ENCODE results near the gene RRBP1. TPM values are rescaled to one million over a fixed set of nuclear protein-coding genes. Genes with fewer than 3 reads are reported as not detected.

RRBP1 gene
- total and polyA plus RNA-seq, 2 donors (not counting 3 experiments of a cell fraction or from before 2014, with no cell fraction given): 50.3 to 236 TPM

DNA sequence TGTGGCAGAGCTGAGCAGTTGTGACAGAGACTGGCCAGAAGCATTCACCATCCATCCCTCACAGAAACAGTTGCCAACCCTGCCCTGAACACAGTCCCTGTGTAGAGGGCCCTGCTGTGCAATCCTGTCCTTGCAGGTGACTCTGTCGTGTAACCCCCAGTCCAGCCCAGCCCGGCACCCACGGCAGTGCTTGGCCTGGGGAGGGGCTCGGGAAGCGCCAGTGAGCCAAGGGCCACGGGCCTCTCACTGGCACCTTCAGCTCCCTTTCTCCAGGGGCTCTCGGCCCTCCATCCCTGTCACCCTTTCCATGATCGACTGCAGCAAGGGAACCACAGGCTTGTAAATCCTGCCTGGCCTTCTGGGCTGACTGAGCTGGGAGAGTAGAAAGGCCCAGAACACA, 53.0 kb downstream of the RRBP1 start:
- H3K9ac ChIP-seq (replicated peaks; ENCODE audit: extremely low read depth, insufficient read depth, low read length): no peak overlapping the region
- no peak overlapping the region for H3K27ac ChIP-seq (ENCODE audit: insufficient read depth, low read depth, low read length)
- no peaks in the 10 kb centered on the region for H3K4me1 ChIP-seq (ENCODE audit: control insufficient read depth, extremely low read depth, insufficient read depth, low read length)
- DNase-seq (ENCODE audit: low read depth, low spot score): no peak
- H4K20me1 ChIP-seq (replicated peaks; ENCODE audit: control insufficient read depth, extremely low read depth, insufficient read depth, low read length): no peaks in the 10 kb centered on the region
- no peaks in the 10 kb centered on the region for H3K79me2 ChIP-seq (ENCODE audit: control insufficient read depth, insufficient read depth, low read length)
- H3K27me3 ChIP-seq (ENCODE audit: control insufficient read depth in 2 of 2, insufficient read depth in 2 of 2, low read length in 2 of 2): no peaks in the 10 kb centered on the region
- FAIRE-seq: no peak
- no peak overlapping the region for H3K4me3 ChIP-seq (replicated peaks in 1 of 3; ENCODE audit: insufficient read depth in 1 of 3, low read depth in 1 of 3, low read length in 3 of 3)
- H3K9me3 ChIP-seq (replicated peaks; ENCODE audit: control insufficient read depth, insufficient read depth, low read length): no peaks in the 10 kb centered on the region
- intact Hi-C loops (cut with micrococcal nuclease) (no loop called here), dilution Hi-C loops (cut with MboI; ENCODE audit: extremely low pct_ligation_motif_present, low sequenced_read_pairs) (no loop called here)
- H3K36me3 ChIP-seq (ENCODE audit: control insufficient read depth in 2 of 2, extremely low read depth in 1 of 2, insufficient read depth in 2 of 2, low read length in 2 of 2): peaks cover 12 to 94% of the 10 kb centered on the region in 2 experiments
- no TSS peak for BruUV-seq (replicated peaks)
- H3K4me2 ChIP-seq (ENCODE audit: insufficient read depth, low read length): no peak overlapping the region
- ChIA-PET POLR2A (no interaction called here), CTCF (interaction anchor here (1.0 kb wide), 1 partner anchor 124 kb away, joined by 4 read pairs; no protein-coding TSS in a partner anchor)
- H3K9me1 ChIP-seq (replicated peaks; ENCODE audit: control insufficient read depth, extremely low read depth, insufficient read depth, low read length): no peaks in the 10 kb centered on the region
- no peak overlapping the region for H2AFZ ChIP-seq (ENCODE audit: low read depth, low read length)
- no peak for TF ChIP-seq POLR2A (IDR thresholded peaks at IDR 0.05; ENCODE audit: low read depth, low read length)
- no peak for TF ChIP-seq GATA2 (IDR thresholded peaks at IDR 0.05; ENCODE audit: insufficient read depth, insufficient read length, low read depth, low read length)
- TF ChIP-seq, protein P1, sequence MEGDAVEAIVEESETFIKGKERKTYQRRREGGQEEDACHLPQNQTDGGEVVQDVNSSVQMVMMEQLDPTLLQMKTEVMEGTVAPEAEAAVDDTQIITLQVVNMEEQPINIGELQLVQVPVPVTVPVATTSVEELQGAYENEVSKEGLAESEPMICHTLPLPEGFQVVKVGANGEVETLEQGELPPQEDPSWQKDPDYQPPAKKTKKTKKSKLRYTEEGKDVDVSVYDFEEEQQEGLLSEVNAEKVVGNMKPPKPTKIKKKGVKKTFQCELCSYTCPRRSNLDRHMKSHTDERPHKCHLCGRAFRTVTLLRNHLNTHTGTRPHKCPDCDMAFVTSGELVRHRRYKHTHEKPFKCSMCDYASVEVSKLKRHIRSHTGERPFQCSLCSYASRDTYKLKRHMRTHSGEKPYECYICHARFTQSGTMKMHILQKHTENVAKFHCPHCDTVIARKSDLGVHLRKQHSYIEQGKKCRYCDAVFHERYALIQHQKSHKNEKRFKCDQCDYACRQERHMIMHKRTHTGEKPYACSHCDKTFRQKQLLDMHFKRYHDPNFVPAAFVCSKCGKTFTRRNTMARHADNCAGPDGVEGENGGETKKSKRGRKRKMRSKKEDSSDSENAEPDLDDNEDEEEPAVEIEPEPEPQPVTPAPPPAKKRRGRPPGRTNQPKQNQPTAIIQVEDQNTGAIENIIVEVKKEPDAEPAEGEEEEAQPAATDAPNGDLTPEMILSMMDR (IDR thresholded peaks at IDR 0.05; ENCODE audit: extremely low read depth in 1 of 2, insufficient read depth in 1 of 2, low read depth in 1 of 2, low read length in 2 of 2): no peak
- TF ChIP-seq POLR2AphosphoS5 (IDR thresholded peaks at IDR 0.05; ENCODE audit: insufficient read depth, low read depth, low read length): no peak
- no peak for TF ChIP-seq EZH2 (IDR thresholded peaks at IDR 0.05; ENCODE audit: borderline replicate concordance, low read depth, low read length, severe bottlenecking)
- no peak for TF ChIP-seq FOS (IDR thresholded peaks at IDR 0.05; ENCODE audit: borderline replicate concordance, insufficient read depth, low read length)
- TF ChIP-seq MYC (IDR thresholded peaks at IDR 0.05; ENCODE audit: low read depth, low read length): no peak
- TF ChIP-seq, protein P2, sequence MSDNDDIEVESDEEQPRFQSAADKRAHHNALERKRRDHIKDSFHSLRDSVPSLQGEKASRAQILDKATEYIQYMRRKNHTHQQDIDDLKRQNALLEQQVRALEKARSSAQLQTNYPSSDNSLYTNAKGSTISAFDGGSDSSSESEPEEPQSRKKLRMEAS (IDR thresholded peaks at IDR 0.05; ENCODE audit: insufficient read depth, insufficient read length): no peak
